Tongue (tissue), 2 donors: ENCODE data around the gene SH3RF3. TPM values are rescaled to one million over a fixed set of nuclear protein-coding genes. Genes with fewer than 3 reads are reported as not detected.
A peak's percentile ranks its signal among the peaks of the same experiment; 100 is the strongest.
"Not testable (repeated sequence)": the region's sequence is repeated elsewhere in the genome, so short reads cannot be mapped to it uniquely, and the experiment has no call there.

Source experiments
- DNase-seq: peaks from one replicate; pipeline ENCODE4 v3.0.0-alpha.2; 2015
- total RNA-seq: library from RNA; depleted of rRNA; stranded (reverse); fragments of >200 nt; gene quantifications from one replicate; pipeline ENCODE4 v1.2.3, GENCODE V29; 2014

The SH3RF3 gene
- total RNA-seq, 1 donor from 2014 or later, result 10.1 TPM

GRCh38 chr2:109527846-109528705 lies 399.1 kb downstream of the SH3RF3 start:
- no peak for DNase-seq

- no peak for DNase-seq
Observed at GRCh38 chr2:109528811-109529501, 400.0 kb downstream of the SH3RF3 start.

DNA sequence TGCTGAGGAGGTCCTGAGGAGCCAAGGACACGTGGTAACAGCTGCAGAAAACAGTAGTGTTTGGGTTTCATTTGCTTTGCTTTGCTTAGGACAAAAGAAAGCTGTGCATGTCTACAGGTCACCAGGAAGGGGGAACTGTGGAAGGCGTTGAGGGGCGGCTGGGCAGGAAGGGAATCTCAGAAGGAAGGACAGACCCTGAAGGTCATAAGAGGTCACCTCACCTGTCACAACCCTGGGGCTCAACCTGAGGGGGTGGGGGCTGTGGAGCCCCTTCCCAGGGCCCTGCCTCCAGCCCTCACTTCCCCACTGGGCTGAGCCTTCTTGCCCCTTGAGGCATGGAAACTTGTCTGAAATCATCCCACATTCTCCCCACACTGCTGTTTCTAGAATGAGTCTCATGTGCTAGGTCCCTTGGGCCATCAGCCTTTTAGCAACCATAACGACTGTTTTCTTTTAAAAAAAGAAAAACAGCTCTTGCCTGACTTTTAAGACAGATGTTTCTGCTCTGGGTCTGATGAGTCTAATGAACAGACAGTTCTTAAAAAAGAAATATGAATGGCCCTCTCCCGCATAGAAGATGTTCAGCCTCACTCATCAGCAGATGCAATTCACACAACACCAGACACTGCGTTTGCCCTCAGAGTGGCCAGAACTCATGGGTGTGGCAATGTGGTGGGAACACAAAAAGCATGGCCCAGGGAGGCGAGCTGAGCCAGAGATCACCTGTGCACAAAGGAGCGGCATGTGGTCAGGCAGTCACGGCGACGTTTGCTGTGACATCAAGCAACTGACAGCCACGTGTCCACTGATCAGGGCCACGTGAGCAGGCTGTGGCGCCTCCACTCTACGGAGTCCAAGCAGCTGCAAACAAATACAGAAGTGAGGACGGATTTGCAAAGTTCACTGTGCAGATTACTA lies 400.8 kb downstream of the SH3RF3 start:
- DNase-seq, result peak; percentile 44

- no peak for DNase-seq
Observed at GRCh38 chr2:109530712-109531111, 401.7 kb downstream of the SH3RF3 start.

DNA sequence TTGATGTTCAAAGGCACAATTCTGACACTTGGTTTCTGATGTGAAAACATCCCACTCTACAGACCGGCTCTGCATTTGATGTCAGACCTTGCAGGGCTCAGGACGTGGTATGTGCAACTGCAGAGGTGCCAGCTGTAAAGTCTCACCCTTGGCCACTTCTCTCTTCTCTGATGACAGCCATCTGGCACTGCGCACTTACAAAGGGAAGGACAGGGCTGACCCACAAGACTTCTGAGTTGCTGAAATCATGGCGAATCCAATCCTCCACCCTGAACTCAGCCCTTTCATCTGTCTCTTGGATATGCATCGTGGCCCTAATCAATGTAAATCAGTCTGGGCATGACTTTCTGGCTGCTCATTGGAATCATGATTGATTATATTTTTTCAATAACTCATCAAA lies 402.2 kb downstream of the SH3RF3 start:
- no peak for DNase-seq

DNA sequence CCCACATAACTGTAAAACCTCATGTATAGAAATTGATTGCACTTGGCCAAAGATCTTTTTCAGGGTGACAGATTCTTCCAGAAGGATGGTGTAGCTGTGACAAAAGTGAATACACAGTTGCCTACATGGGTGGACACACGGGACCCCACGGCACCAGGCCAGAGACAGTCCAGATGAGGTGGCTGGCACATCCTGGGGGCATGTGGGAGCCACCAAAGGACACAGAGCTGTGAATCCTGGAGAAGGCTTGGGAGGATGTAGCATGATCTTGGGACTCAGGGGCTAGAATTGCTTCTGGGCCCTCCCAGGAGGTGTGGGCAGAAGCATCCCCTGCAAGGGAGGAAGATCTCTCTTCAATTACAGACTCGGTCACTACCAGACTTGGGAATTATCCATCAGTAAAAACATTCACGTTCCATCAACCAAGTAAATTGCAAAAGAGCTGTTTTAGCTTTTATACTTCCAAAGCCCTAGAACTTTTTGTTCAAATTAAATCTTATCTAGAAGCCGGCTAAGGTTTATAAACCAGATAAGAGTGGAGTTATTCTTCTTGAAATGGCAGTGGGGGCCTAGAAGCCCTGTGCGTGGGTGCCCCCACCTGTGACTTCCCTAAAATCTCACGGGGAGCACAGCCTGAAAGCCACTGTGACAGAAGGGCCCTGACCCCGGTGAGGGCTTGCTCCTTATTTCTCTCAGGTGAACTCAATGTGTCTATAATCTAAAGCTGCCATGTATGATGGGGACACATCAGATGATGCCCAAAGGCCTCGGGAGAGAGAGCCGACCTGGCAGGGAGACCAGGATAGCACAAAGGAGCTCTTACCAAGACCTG lies 403.1 kb downstream of the SH3RF3 start:
- no peak for DNase-seq

- no peak for DNase-seq
Observed at GRCh38 chr2:109532728-109533076, 403.7 kb downstream of the SH3RF3 start.

DNA sequence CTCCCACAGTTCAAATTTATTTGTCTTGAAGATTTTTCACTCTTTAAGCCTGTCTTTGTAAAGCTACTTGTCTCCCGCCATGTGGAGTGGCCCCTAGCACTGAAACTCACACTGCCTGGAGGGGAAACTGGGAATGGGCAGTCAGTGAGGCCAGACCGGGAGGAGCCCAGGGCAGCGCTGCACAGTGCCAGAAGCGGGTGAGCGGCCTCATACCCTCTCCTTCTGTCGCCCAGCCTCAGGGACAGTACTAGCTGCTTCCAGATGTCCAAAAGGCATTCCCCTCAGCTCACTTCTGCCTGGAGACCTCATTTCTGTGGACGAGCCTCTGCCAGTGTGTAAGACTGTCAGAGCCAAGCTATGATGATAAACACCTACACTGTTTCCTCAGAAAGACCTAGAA lies 404.8 kb downstream of the SH3RF3 start:
- no peak for DNase-seq

DNA sequence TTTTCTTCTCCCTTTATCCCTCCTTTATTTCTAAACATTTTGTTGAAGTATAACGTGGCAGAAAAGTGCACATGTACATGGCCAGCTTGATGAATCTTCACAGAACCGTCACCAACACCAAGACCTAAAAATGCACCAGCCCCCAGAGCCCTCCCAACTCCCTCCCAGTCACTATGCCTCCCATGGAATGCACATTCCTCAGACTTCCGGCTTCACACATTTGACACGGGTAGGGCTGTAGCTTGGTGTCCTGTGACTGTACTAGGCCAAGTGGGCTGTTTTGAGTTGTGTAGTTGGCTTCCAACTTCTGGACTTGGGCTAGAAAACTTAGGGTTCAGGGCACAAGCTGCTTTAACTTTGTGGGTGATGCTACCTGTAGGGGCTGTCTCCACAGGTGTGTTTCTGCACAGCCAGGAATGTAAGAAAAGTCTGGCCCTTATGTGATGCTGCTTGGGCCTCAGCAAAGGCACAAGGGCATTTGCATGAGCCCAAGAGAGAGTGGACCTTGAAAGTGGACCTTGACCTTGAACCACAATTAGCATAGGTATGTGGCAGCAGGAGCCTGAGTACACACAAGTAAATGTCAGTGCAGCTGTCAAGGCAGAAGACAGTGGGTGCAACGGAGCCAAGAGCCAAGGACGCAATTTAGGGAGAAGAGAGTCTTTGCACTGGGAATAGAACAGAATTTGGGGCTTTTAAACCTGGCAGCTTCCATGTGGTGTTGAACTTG lies 406.4 kb downstream of the SH3RF3 start:
- DNase-seq, result no peak

GRCh38 chr2:109536556-109536955 lies 407.6 kb downstream of the SH3RF3 start:
- not testable (repeated sequence) for DNase-seq

GRCh38 chr2:109537565-109538222 lies 408.7 kb downstream of the SH3RF3 start:
- peak; percentile 27 for DNase-seq

DNA sequence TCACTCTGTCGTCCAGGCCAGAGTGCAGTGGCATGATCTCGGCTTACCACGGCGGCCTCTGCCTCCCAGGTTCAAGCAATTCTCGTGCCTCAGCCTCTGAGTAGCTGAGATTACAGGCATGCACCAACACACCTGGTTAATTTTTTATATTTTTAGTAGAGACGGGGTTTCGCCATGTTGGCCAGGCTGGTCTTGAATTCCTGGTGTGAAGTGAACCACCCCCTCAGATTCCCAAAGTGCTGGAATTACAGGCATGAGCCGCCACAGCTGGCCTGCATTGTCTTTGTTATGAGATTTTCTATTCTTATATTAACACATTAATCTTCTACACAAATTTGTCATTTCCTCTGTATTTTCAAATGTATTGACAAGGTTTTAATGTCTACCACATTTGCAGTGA lies 409.5 kb downstream of the SH3RF3 start:
- DNase-seq, result no peak

DNA sequence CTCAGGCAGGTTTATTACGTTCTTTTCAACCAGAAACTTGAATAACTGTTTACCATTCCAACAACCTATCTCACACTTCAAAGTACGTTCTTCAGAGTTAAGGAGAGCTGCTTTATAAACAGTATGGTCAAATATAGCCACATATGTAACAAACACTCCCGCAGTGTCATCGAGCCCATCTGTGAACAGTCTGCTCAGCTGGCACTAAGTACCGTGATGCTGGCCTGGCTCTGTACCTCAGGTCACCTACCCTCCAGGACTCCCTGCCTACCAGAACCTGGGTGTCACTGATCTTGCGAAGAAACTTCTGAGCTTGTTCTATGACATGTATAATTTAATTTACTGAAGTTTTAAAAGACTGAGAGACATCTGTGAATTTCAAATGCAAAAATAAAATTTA lies 413.4 kb downstream of the SH3RF3 start:
- DNase-seq, result no peak

- DNase-seq, result peak; percentile 90
Observed at GRCh38 chr2:109545828-109546713, 417.1 kb downstream of the SH3RF3 start.

DNA sequence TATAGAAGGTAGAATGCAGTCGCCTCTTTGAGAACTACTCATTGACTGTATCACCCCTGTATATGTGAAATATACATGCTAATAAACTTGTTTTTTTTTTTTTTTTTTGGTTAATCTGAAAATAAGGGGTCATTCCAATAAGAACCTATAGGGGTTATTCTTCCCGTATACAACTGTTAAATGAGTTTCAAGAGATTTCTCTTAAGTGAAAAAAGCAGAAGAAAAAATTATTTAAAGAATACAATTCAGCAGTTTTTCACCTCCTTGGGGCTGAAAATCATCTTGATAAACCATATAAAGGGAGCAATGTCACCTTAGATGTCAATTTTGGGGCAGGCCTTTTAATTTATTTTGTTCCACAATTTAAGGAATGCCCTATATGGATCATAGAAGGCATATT lies 418.3 kb downstream of the SH3RF3 start:
- DNase-seq, result no peak

GRCh38 chr2:109549016-109549590 lies 420.1 kb downstream of the SH3RF3 start:
- DNase-seq, result no peak
